NCI-H774 (cell line): ENCODE measurements around the gene ARID5B.

Source experiments
- DNase-seq: peaks from one replicate; lab custom pipeline; 2025; lab: John Stamatoyannopoulos, UW

Gene ARID5B

GRCh38 chr10:61883371-61884025, 18.0 kb upstream of the ARID5B start:
- DNase-seq: no peak

GRCh38 chr10:61887772-61888171, 13.7 kb upstream of the ARID5B start:
- DNase-seq: no peak

GRCh38 chr10:61888744-61889143, 12.8 kb upstream of the ARID5B start:
- DNase-seq: no peak

GRCh38 chr10:61890430-61890829, 11.1 kb upstream of the ARID5B start:
- DNase-seq: no peak

- no peak for DNase-seq
These were observed 10.6 kb upstream of the ARID5B start for GRCh38 chr10:61890881-61891409.

- DNase-seq: no peak
These were observed 9.5 kb upstream of the ARID5B start for GRCh38 chr10:61891906-61892585.

GRCh38 chr10:61892961-61893360, 8.5 kb upstream of the ARID5B start:
- no peak for DNase-seq

- no peak for DNase-seq
These were observed 7.4 kb upstream of the ARID5B start for GRCh38 chr10:61894133-61894532.

GRCh38 chr10:61895898-61896600, 5.5 kb upstream of the ARID5B start:
- DNase-seq: no peak

GRCh38 chr10:61896854-61897661, 4.4 kb upstream of the ARID5B start:
- no peak for DNase-seq

GRCh38 chr10:61897671-61898434, 3.6 kb upstream of the ARID5B start:
- DNase-seq: no peak

- DNase-seq: no peak
These were observed 3.1 kb upstream of the ARID5B start for GRCh38 chr10:61898435-61898778.

- DNase-seq: no peak
These were observed 2.4 kb upstream of the ARID5B start for GRCh38 chr10:61899069-61899531.

GRCh38 chr10:61899663-61899996, 1.9 kb upstream of the ARID5B start:
- DNase-seq: no peak

- peak; percentile 76 for DNase-seq
These were observed 1.3 kb upstream of the ARID5B start for GRCh38 chr10:61899997-61900828.

- peak; percentile 14 for DNase-seq
These were observed 438 bp downstream of the ARID5B start for GRCh38 chr10:61901829-61902444.

- no peak for DNase-seq
These were observed 1.1 kb downstream of the ARID5B start for GRCh38 chr10:61902445-61903220.

- peak; percentile 52 for DNase-seq
These were observed 1.9 kb downstream of the ARID5B start for GRCh38 chr10:61903221-61903927.

GRCh38 chr10:61903928-61904344, 2.4 kb downstream of the ARID5B start:
- peak; percentile 52 for DNase-seq
